ENCODE results near the gene DNAAF8. TPM values are rescaled to one million over a fixed set of nuclear protein-coding genes. Genes with fewer than 3 reads are reported as not detected.

DNAAF8 gene
- polyA plus RNA-seq, 1 experiment, result 0.89 TPM

DNA sequence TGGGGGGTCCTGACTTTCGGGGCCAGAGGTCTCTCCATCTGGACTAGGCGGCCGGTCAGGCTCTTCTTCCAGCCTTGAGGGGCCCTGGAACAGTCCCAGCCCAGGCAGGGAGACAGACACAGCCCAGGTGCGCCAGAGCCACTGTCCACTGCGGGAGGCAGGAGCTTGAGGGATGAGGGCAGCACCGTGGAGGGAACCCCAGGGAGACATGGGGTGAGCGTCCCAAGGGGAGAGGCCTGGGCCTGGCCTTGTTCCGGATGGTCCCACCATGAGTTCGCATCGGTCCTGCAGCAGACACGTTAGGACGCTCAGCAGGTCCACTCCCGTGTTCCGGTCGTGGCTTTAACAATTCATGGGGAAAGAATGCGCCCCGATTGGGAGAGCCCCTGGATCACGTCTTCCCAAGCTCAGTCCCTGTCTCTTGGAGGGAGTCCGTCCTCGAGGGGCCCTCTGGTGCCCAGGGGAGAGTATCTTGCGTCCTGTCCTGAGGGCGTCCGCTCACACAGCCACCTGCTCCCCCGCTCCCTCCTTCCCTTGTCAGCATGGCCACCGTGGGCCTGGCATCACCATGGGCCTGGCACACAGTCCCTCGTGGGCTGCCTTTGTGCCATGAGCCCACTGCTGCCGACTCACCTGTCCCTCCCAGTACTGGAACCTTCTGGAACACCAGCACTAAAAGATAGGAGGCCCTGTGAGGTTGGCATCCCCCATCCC is 47.7 kb upstream of the DNAAF8 start:
- TF ChIP-seq, protein P1, sequence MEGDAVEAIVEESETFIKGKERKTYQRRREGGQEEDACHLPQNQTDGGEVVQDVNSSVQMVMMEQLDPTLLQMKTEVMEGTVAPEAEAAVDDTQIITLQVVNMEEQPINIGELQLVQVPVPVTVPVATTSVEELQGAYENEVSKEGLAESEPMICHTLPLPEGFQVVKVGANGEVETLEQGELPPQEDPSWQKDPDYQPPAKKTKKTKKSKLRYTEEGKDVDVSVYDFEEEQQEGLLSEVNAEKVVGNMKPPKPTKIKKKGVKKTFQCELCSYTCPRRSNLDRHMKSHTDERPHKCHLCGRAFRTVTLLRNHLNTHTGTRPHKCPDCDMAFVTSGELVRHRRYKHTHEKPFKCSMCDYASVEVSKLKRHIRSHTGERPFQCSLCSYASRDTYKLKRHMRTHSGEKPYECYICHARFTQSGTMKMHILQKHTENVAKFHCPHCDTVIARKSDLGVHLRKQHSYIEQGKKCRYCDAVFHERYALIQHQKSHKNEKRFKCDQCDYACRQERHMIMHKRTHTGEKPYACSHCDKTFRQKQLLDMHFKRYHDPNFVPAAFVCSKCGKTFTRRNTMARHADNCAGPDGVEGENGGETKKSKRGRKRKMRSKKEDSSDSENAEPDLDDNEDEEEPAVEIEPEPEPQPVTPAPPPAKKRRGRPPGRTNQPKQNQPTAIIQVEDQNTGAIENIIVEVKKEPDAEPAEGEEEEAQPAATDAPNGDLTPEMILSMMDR (IDR thresholded peaks at IDR 0.05; ENCODE audit: low read depth, low read length), result no peak
- POLR2A ChIA-PET, result interaction anchor here (0.7 kb wide), 1 partner anchor 856 kb away, joined by 3 read pairs; no protein-coding TSS in a partner anchor
- CTCF ChIA-PET, result no interaction called here
- H3K27me3 ChIP-seq (ENCODE audit: control insufficient read depth, insufficient read depth, low read length), result no peaks in the 10 kb centered on the region
- H3K9me3 ChIP-seq (ENCODE audit: control insufficient read depth, insufficient read depth, low read length), result no peaks in the 10 kb centered on the region; the same call in 1 of the 2 replicates
- no peak for DNase-seq (ENCODE audit: low read depth, low spot score)
- no peak overlapping the region for H3K4me3 ChIP-seq (ENCODE audit: low read depth, low read length)
- no peak overlapping the region for H3K27ac ChIP-seq (ENCODE audit: low read depth, low read length)

DNA sequence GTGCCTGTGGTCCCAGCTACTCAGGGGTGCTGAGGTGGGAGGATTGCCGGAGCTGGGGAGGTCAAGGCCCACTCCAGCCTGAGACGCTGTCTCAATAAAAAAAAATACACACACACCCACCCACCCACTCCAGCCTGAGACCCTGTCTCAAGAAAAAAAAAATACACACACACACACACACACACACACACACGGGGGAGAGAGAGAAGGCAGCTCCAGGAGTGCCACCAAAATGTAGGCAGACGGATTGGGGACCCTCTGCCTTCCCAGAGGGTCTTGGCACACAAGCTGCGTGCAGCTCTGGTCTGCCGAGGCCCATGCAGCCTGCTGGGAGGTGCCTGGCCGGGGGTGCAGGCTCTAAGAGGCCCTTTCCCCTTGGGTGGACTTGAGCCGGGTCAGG is 46.9 kb upstream of the DNAAF8 start:
- Histone ChIP-seq H3K27ac (ENCODE audit: low read depth, low read length) (no peak overlapping the region), H3K9me3 (ENCODE audit: control insufficient read depth, insufficient read depth, low read length) (no peaks in the 10 kb centered on the region; the same call in 1 of the 2 replicates), H3K27me3 (ENCODE audit: control insufficient read depth, insufficient read depth, low read length) (no peaks in the 10 kb centered on the region), H3K4me3 (ENCODE audit: low read depth, low read length) (no peak overlapping the region)
- no peak for DNase-seq (ENCODE audit: low read depth, low spot score)
- POLR2A ChIA-PET, result interaction anchor here (0.7 kb wide), 1 partner anchor 857 kb away, joined by 3 read pairs; no protein-coding TSS in a partner anchor
- CTCF ChIA-PET, result no interaction called here
- TF ChIP-seq, protein P1 (IDR thresholded peaks at IDR 0.05; ENCODE audit: low read depth, low read length), result no peak

- Histone ChIP-seq H3K27me3 (ENCODE audit: control insufficient read depth, insufficient read depth, low read length) (no peaks in the 10 kb centered on the region), H3K27ac (ENCODE audit: low read depth, low read length) (no peak overlapping the region), H3K4me3 (ENCODE audit: low read depth, low read length) (no peak overlapping the region), H3K9me3 (ENCODE audit: control insufficient read depth, insufficient read depth, low read length) (no peaks in the 10 kb centered on the region; the same call in 1 of the 2 replicates)
- POLR2A ChIA-PET, result no interaction called here
- CTCF ChIA-PET, result no interaction called here
- no peak for DNase-seq (ENCODE audit: low read depth, low spot score)
- TF ChIP-seq, protein P1 (IDR thresholded peaks at IDR 0.05; ENCODE audit: low read depth, low read length), result no peak
These were observed 46.2 kb upstream of the DNAAF8 start for GRCh38 chr16:4687946-4688673.

DNA sequence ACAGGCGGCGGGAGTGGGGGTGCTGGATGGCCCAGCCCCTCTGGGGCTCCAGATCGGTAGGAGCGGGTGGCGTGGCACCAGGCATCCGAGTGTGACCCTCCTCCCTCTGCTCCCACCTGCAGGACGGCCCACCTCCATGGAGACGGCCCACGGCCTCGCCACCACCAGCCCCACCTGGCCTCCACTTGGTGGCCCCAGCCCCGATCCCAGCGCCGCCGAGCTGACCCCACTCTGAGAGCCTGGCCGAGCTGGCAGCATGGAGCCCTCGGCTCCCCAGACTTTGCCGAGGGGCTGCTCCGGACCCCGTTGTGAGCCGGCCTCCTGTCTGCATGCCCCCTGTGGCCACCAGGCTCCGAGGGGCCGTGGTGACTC is 45.7 kb upstream of the DNAAF8 start:
- CTCF ChIA-PET, result no interaction called here
- H3K27ac ChIP-seq (ENCODE audit: low read depth, low read length), result no peak overlapping the region
- DNase-seq (ENCODE audit: low read depth, low spot score), result no peak
- POLR2A ChIA-PET, result no interaction called here
- no peak overlapping the region for H3K4me3 ChIP-seq (ENCODE audit: low read depth, low read length)
- TF ChIP-seq, protein P1 (IDR thresholded peaks at IDR 0.05; ENCODE audit: low read depth, low read length), result no peak
- no peaks in the 10 kb centered on the region; the same call in 1 of the 2 replicates for H3K9me3 ChIP-seq (ENCODE audit: control insufficient read depth, insufficient read depth, low read length)
- H3K27me3 ChIP-seq (ENCODE audit: control insufficient read depth, insufficient read depth, low read length), result no peaks in the 10 kb centered on the region

DNA sequence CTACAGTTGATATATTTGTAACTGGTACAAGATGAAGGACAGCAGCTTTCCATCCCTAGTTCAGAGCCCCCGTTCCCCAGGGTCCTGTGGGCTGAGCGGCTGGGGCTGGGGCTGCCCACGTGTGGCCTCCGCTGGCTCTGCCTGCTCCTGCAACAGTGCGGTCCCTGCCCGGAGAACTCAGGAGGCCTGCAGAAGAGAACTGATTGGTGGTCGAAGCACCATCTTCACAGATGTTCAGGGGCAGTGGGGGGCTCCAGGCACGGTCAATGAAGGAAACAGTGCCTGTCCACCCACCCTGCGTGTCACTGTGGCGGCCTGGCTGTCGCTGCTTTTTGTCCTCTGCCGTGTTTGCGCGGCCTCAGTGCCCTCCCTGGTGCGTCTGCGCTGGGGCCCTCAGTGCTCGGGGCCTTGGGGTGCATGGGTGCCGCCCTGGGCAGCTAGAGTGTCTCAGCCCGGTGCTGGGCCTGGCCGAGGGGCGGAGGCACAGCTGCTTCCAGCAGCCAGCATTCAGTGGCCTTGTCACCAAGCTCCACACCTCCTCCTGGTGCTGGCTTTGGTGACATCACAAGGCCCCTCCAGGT is 45.2 kb upstream of the DNAAF8 start:
- no peaks in the 10 kb centered on the region for H3K27me3 ChIP-seq (ENCODE audit: control insufficient read depth, insufficient read depth, low read length)
- H3K9me3 ChIP-seq (ENCODE audit: control insufficient read depth, insufficient read depth, low read length), result no peaks in the 10 kb centered on the region; the same call in 1 of the 2 replicates
- H3K27ac ChIP-seq (ENCODE audit: low read depth, low read length), result no peak overlapping the region
- POLR2A ChIA-PET, result no interaction called here
- TF ChIP-seq, protein P1 (IDR thresholded peaks at IDR 0.05; ENCODE audit: low read depth, low read length), result no peak
- H3K4me3 ChIP-seq (ENCODE audit: low read depth, low read length), result no peak overlapping the region
- CTCF ChIA-PET, result no interaction called here
- no peak for DNase-seq (ENCODE audit: low read depth, low spot score)

Data from AG04450 (cell line).